Lung (tissue), 12 donors: Measurements from ENCODE around the gene LARP1. TPM values are rescaled to one million over a fixed set of nuclear protein-coding genes. Genes with fewer than 3 reads are reported as not detected.
"Not testable (repeated sequence)": the region's sequence is repeated elsewhere in the genome, so short reads cannot be mapped to it uniquely, and the experiment has no call there.

ENCODE experiments used
- ATAC-seq: fragments of 200-7000 bp; cut with Tn5 transposase; one replicate; pipeline ENCODE4 v1.9.1; 2020; ENCODE audit warnings: moderate number of reproducible peaks; ENCODE audit not compliant: insufficient read depth, low FRiP score
- DNase-seq, 3 donors: peaks; one replicate each; pipeline ENCODE4 v3.0.0-alpha.2; 2013 to 2017
- H3K27ac ChIP-seq, 2 donors: one replicate each; pipeline ENCODE4 v1.5.1; 2013; ENCODE audit warnings: mild to moderate bottlenecking in 2 of 2, moderate library complexity in 2 of 2, control low read depth in 1 of 2, inconsistent platforms in 1 of 2, low read depth in 1 of 2, low read length in 1 of 2
- H3K27me3 ChIP-seq, 3 donors: one replicate each; pipeline ENCODE4 v1.5.1; 2013; ENCODE audit warnings: low read length in 2 of 3; ENCODE audit not compliant: control insufficient read depth in 3 of 3, insufficient read depth in 3 of 3
- H3K36me3 ChIP-seq, 4 donors: one replicate each; pipeline ENCODE4 v1.5.1; 2013; ENCODE audit warnings: low read length in 4 of 4, mild to moderate bottlenecking in 1 of 4, moderate library complexity in 1 of 4; ENCODE audit not compliant: control insufficient read depth in 4 of 4, insufficient read depth in 4 of 4
- H3K4me1 ChIP-seq, 5 donors: one replicate each; pipeline ENCODE4 v1.5.1; 2013; ENCODE audit warnings: low read length in 5 of 5, mild to moderate bottlenecking in 2 of 5, moderate library complexity in 1 of 5; ENCODE audit not compliant: control insufficient read depth in 5 of 5, insufficient read depth in 5 of 5
- H3K4me3 ChIP-seq: one replicate; pipeline ENCODE4 v1.5.1; 2013; ENCODE audit warnings: mild to moderate bottlenecking, control low read depth, moderate library complexity
- H3K9ac ChIP-seq, 2 donors: one replicate each; pipeline ENCODE4 v1.5.1; 2013; ENCODE audit warnings: low read length in 2 of 2, control low read depth in 1 of 2; ENCODE audit not compliant: insufficient read depth in 1 of 2
- H3K9me3 ChIP-seq, 4 donors: one replicate each; pipeline ENCODE4 v1.5.1; 2013; ENCODE audit warnings: low read length in 3 of 4, mild to moderate bottlenecking in 1 of 4, moderate library complexity in 1 of 4; ENCODE audit not compliant: control insufficient read depth in 4 of 4, insufficient read depth in 3 of 4
- WGBS, 2 donors: extraction: QIAGEN DNeasy Blood & Tissue Kit; methylation state at CpG; one replicate each; pipeline ENCODE4 v1.1.7; 2013; 5-methylcytosine and 5-hydroxymethylcytosine counted together
- polyA plus RNA-seq, 2 donors: library from polyadenylated mRNA; stranded (reverse); fragments of 200-250 nt; gene quantifications; one replicate each; pipeline ENCODE4 v1.2.1, GENCODE V29; 2013
- total RNA-seq, 2 donors: library from RNA; depleted of rRNA in 1 of 2; stranded (reverse); fragments of >200 nt in 1 of 2; gene quantifications; one replicate each; pipeline ENCODE4 v1.2.1, GENCODE V29; 2014 to 2021
- TF ChIP-seq, protein P1 (sequence below): IDR thresholded peaks from 2 replicates; pipeline ENCODE4 v1.5.1; 2012; ENCODE audit warnings: mild to moderate bottlenecking; ENCODE audit errors: control extremely low read depth, extremely low read depth
- donor health status: control.
- donor health status: control.
- donor health status: Bipolar disorder and iron deficiency.
- donor health status: healthy.
- donor health status: DM: yes; HTN: yes; CAD: no.

The LARP1 gene
- total and polyA plus RNA-seq, 4 donors = 30.5 to 199 (median 61.7) TPM

DNA sequence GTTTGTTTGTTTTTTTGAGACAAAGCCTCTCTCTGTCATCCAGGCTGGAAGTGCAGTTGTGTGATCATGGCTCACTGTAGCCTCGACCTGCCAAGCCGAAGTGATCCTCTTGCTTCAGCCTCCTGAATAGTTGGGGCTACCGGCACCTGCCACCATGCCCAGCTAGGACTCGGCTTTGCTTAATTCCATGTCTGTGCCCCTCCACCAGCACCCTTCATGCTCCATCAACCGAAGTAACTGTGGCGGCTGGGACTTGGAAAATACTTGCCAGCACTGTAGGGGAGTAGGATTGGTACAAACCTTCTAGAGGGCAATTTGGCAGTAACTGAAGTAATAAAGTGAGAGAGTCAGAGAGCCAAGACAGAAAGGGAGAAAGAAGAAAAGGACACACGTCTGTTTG, 76.3 kb downstream of the LARP1 start:
- Histone ChIP-seq H3K4me3 (no peak overlapping the region), H3K27ac (no peak overlapping the region), H3K9ac (no peak overlapping the region), H3K27me3 (no peaks in the 10 kb centered on the region), H3K36me3 (peaks cover 17 to 27% (median 21%) of the 10 kb centered on the region in 4 donors), H3K9me3 (no peaks in the 10 kb centered on the region), H3K4me1 (peaks cover 0 to 24% (median 0%) of the 10 kb centered on the region in 5 donors)
- ATAC-seq (no peak), DNase-seq (no peak)
- TF ChIP-seq, protein P1, sequence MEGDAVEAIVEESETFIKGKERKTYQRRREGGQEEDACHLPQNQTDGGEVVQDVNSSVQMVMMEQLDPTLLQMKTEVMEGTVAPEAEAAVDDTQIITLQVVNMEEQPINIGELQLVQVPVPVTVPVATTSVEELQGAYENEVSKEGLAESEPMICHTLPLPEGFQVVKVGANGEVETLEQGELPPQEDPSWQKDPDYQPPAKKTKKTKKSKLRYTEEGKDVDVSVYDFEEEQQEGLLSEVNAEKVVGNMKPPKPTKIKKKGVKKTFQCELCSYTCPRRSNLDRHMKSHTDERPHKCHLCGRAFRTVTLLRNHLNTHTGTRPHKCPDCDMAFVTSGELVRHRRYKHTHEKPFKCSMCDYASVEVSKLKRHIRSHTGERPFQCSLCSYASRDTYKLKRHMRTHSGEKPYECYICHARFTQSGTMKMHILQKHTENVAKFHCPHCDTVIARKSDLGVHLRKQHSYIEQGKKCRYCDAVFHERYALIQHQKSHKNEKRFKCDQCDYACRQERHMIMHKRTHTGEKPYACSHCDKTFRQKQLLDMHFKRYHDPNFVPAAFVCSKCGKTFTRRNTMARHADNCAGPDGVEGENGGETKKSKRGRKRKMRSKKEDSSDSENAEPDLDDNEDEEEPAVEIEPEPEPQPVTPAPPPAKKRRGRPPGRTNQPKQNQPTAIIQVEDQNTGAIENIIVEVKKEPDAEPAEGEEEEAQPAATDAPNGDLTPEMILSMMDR = no peak
- 94% methylated on average over 7 of the region's 7 CpGs for WGBS, 2 donors

DNA sequence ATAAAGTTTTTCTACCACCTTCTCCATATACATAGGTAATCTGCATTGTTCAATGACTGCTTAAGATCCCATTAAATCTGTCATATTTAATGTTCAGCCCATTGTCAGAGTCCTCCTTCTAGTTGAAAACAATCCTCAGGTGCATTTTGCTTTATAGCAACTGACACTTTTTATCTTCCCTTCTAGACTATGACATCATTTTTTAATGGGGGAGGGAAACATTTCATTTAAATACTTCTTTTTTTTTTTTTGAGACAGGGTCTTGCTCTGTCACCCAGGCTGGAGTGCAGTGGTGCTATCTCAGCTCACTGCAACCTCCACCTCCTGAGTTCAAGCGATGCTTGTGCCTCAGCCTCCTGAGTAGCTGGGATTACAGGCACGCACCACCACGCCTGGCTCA, 77.6 kb downstream of the LARP1 start:
- H3K4me3 ChIP-seq, ATAC-seq, H3K27ac ChIP-seq, H3K9me3 ChIP-seq, H3K27me3 ChIP-seq, H3K9ac ChIP-seq, DNase-seq: not testable (repeated sequence)
- H3K4me1 ChIP-seq = peaks cover 0 to 24% (median 0%) of the 10 kb centered on the region in 5 donors
- WGBS, 2 donors = 98 to 99% methylated on average over 3 of the region's 3 CpGs
- peaks cover 18 to 31% (median 25%) of the 10 kb centered on the region in 4 donors for H3K36me3 ChIP-seq

DNA sequence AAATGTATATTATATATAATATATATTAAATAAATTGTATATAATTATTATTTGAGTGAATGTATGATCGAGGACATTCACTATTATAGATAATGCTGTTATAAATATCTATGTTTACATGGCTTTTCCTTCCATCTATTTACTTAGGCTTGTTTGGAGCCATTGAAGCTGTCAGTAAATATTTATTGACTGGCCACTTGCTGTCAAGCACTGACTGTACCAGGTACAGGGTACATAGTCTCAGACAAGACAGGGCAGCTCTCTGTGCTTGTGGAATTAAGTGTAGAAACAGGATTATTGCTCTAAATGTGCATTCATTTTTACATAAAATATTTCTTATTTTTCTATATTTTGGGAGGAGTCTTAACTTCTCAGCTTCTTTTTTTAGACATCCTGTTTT, 78.9 kb downstream of the LARP1 start:
- WGBS, 2 donors = 46 to 76% methylated on average over 1 of the region's 1 CpG
- Histone ChIP-seq H3K9ac (no peak overlapping the region), H3K36me3 (peaks cover 14 to 27% (median 23%) of the 10 kb centered on the region in 4 donors), H3K27me3 (no peaks in the 10 kb centered on the region), H3K4me1 (peaks cover 0 to 20% (median 0%) of the 10 kb centered on the region in 5 donors), H3K9me3 (no peaks in the 10 kb centered on the region), H3K4me3 (no peak overlapping the region), H3K27ac (no peak overlapping the region)
- ATAC-seq (no peak), DNase-seq (no peak)
- TF ChIP-seq, protein P1 = no peak

DNA sequence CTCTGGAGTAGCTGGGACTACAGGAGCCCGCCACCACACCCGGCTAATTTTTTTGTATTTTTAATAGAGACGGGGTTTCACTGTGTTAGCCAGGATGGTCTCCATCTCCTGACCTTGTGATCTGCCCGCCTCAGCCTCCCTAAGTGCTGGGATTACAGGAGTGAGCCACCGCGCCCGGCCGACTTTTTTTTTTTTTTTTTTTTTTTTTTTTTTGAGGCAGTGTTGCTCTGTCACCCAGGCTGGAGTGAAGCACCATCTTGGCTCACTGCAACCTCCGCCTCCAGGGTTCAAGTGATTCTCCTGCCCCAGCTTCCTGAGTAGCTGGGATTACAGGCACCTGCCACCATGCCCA, 80.5 kb downstream of the LARP1 start:
- not testable (repeated sequence) for H3K4me3 ChIP-seq, DNase-seq, H3K27me3 ChIP-seq, H3K9ac ChIP-seq, ATAC-seq, H3K9me3 ChIP-seq
- Histone ChIP-seq H3K27ac (peak overlapping the region; percentile 47 to 49), H3K36me3 (peaks cover 6 to 22% (median 11%) of the 10 kb centered on the region in 4 donors), H3K4me1 (peaks cover 0 to 13% (median 0%) of the 10 kb centered on the region in 5 donors)
- WGBS, 2 donors = 72 to 83% methylated on average over 9 of the region's 9 CpGs
